Renal cortex interstitium (tissue), 11 donors: ENCODE results near the gene CHRNA4. TPM values are rescaled to one million over a fixed set of nuclear protein-coding genes. Genes with fewer than 3 reads are reported as not detected.
"Not testable (repeated sequence)": the region's sequence is repeated elsewhere in the genome, so short reads cannot be mapped to it uniquely, and the experiment has no call there.

ENCODE experiments used
- DNase-seq, 11 donors: peaks; one replicate each; pipeline ENCODE4 v3.0.0-alpha.2; 2013; ENCODE audit warnings: low read depth in 9 of 11, low spot score in 4 of 11; ENCODE audit errors: extremely low read depth in 1 of 11
- polyA plus RNA-seq, 3 donors: library from polyadenylated mRNA; unstranded; fragments of 120-200 nt; gene quantifications; one replicate each; pipeline ENCODE4 v1.2.1, GENCODE V29; 2013; ENCODE audit not compliant: insufficient read length in 3 of 3

The CHRNA4 gene
- polyA plus RNA-seq, 3 donors: 9.5 to 37.9 (median 11.4) TPM

DNA sequence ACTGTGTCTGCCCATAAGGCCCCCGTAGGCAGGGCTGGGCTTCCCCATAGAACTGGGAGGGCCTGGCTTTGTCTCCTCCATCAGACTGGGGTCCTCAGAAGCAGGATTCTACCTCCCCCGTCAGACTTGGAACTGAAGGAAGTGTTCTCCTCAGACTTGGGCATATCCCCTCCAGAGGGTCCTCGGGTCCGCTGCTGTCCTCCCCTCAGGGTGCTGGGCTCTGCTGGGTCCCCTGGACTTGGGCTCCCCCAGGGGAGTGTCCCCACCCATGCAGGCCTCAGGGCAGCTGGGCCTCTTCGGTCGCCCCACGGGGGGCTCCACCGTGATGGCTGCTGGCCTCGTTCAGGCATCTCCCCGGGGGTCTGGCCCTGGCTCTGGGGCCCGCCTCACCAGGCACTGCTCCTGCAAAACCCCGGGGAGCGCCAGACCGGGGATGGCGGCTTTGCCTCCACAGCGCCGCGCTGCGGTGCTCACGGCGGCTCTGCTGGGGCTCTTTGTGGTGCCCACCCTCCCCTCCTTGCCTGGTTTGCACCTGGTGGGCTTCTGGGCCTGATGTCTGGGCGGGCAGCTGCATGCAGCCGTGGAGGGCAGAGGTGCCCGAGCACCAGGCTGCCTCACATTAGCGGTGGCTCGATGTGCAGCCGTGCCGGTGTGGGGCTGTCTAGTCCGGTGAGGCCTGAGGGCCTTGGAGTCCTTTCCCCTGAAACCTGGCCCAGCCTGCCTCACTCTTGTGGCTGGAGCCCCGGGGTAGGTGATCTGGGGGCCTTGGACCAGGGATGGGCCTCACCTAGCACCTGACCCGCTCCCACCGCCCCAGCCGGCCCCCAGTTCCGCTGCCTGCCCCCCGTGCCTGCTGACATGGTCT lies 54.2 kb downstream of the CHRNA4 start:
- no peak for DNase-seq

DNA sequence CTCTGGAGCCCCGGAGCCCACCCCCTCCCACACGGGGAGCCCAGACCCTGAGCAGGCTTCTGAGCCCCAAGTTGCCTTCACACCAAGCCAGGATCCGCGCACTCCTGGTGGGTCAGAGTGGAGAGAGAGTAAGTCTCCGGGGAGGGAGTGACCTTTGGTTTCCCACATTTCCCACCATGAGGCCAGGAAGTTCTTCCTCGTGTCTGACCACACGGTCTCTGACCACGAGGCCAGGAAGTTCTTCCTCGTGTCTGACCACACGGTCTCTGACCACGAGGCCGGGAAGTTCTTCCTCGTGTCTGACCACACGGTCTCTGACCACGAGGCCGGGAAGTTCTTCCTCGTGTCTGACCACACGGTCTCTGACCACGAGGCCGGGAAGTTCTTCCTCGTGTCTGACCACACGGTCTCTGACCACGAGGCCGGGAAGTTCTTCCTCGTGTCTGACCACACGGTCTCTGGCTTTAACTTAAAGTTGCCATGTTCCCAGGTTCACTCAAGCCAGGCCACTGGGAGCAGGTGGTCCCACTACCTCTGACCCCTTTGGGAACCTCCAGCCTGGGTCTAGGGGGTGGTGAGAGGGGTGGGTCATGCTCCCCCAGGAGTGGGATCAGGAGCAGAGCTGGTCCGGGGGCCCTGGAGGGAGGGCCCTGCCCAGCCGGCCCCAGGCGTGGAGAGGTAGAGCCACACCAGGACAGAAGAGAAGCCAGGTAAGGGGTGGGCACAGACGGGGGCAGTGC lies 55.0 kb downstream of the CHRNA4 start:
- not testable (repeated sequence) for DNase-seq

DNA sequence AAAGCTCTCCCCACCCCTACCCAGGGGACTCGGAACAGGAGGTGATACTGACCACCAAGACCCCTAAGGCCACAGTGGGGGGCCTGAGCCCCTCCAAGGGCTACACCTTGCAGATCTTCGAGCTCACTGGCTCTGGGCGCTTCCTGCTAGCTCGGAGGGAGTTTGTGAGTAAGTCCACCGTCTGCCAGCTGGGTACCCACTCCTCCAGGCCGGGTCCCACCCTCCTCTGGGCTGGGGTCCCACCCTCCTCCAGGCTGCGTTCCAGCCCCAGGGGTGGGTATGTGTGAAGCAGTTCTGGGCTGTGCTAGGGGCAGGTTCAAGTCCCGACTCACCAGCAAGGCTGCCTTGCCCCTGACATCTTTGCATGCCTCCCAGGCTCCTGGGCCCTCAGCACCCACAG lies 55.8 kb downstream of the CHRNA4 start:
- no peak for DNase-seq

DNA sequence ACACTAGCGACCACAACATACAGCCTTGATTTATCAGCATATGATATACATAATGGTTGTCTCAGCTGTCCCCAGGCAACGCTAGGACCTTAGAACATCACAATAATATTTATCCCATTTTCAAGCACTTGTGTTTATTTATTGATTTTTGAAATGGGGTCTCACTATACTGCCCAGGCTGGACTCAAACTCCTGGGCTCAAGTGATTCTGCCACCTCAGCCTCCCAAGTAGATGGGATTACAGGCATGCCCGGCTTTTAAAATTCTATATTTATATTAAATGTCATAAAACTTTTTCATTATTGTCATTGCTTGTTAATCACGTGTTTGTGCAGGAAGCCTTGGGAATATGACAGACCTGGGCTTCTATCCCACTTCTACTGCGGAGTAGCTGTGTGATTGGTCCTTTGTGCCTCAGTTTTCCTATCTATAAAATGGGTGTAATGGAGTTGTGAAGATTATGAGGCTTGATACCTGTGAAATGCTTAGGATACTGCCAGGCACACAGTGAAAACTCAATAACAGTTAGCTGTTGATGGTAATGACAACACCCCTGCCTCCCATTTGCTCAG lies 58.0 kb downstream of the CHRNA4 start:
- no peak for DNase-seq

DNA sequence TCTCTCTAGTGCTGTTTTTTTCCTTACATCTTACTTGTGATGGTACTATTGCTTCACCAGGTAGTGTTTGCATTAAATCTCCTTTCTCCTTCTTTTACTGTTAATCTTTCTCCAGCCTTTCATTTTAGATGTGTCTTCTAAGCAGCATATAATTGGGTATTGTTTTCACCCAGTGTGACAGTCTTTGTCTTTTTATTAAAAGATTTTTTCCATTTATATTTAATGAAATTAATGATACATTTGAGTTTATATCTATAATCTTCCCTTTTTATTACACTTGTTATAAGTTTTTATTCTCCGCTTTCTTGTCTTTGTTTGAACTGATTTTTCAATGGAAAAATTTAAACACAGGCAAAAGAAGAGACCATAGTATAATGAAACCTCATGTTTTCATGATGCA lies 59.5 kb downstream of the CHRNA4 start:
- no peak for DNase-seq

DNA sequence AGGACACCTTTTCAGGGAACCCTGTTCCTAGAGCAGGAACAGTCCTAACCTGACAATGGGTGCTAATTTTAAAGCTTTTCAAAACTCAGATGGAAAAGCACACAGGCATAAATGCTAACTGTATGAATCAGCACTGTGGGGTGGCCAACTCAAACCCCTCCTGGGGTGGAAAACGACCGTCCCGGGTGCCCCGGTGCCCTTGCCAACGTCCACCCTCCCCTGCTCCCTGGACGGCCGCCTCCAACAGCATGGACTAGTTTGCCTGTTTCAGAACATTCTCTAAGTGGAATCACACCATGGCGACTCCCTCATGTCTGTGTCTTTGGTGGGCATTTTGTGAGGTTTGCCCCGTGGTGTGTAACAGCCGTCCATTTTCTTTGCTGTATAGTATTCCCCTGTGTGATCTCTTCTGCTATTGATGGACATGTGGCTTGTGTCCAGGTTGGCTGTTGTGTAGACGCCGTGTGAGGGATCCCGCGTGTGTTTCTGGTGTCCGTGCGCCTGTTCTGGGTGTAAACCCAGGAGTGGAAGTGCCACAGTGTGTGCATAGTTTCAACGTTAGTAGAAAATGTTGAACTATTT lies 62.3 kb downstream of the CHRNA4 start:
- DNase-seq: no peak

DNA sequence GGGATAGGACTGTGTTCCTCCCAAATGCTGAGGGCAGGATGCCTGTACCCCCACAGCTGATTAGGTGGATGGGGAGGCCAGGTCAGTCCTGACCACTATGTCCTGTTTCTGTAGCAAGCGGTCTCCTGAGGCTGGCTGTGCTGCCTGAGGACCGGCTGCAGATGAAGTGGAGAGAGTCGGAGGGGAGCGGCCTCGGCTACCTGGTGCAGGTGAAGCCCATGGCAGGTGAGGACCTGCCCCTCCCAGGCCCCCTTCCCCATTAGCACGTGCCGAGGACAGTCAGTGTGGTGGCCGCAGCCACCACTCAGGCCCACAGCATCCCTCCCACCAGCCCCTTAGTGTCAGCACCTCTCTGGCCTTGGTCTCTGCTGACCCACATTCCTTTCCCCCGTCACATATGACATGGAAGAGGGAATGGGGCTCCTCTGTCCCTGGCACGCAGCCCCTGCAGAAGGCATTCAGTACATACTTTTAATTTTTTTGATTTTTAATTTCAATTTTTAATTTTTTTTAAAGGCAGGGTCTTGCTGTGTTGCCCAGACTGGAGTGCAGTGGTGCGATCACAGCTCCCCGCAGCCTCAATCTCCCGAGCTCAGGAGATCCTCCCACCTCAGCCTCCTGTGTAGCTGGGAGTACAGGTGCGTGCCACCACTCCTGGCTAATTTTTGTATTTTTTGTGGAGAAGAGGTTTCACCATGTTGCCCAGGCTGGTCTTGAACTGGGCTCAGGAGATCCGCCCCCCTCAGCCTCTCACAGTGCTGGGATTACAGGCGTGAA lies 63.2 kb downstream of the CHRNA4 start:
- DNase-seq: no peak

DNA sequence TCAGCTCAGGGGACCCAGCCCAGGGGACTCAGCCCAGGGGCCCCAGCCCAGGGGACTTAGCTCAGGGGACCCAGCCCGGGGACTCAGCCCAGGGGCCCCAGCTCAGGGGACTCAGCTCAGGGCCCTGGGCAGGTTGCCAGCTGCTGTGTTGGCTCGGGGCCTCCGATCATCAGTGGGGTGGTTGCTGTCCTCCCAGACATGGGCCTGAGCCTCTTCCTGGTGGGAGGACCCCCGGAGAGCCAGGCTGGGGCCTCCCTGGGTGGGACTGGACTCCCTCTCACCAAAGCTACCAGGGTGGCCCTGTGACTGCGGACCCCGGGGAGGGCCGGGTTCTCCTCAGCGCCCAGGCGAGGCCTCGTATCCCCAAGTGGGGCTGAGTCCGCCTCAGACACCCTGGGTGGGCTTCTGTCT lies 63.8 kb downstream of the CHRNA4 start:
- DNase-seq: no peak

DNA sequence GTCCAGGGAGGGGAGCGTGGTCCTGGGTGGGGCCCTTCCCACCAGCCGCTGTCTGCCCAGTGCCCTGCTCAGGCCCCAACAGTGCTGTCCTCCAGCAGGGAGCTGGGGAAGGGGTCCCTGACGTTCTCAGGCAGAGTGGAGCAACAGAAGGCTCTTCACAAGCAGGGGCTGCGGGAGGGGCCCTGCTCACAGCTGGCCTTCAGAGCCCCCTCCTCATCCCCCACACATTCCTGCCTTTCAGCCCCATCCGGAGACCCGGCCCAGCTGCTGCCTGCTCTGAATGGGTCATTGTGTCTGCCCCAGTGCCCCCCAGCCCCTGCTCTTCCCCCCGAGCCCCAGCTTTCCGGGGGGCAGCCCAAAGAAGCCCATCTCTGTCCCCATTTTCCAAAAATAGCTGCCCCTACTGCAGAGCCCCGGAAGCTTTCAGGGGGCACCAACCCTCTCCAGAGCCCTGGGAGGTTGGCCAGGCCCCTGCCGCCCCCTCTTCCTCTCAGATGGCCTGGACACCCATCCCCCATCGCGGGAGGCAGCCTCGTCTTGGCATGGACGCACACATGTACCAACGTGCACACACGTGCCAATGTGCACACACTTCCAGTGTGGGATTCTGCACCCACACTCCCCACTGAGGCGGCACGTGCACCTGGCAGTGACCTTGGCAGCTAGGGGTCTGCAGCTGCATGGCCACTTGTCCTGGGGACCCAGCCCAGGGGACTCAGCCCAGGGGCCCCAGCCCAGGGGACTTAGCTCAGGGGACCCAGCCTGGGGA lies 64.4 kb downstream of the CHRNA4 start:
- no peak for DNase-seq

DNA sequence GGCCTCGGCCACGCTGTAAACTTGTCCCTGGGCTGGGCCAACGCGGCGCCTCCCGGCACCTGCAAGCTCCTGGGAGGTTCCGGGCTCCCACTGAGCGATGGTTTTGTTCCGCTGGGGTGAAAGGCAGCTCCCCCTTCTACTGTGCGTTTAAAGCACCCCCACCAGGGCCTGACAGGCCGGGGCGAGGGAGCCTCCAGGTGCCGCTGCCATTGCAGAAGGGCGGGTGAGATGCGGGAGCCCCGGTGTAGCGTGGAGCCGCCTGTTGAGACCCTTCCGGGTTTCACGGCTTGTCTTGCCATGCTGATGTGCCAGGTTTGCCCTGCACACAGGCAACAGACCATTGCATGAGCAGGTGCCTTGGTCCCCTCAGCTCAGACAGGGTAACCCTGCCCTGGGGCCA lies 65.3 kb downstream of the CHRNA4 start:
- no peak for DNase-seq

DNA sequence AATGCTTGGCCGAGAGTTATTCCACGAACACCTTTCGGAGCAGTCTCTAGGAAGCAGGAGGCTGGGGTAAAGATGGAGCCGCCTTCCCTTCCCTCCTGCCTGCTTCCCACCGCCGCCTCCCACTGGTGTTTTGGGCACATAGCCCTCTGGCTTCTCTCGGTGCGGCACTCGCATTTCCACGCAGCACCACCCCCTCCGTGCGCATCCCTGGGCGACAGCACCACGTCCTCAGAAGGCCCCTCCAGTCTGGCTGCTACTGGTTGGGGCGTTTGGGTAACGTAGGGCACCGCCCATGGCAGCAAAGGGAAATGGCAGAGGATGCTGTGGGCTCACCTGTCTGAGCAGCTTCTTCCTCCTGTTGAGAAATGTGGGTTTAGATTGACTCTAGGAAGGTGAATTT lies 65.7 kb downstream of the CHRNA4 start:
- DNase-seq: no peak

DNA sequence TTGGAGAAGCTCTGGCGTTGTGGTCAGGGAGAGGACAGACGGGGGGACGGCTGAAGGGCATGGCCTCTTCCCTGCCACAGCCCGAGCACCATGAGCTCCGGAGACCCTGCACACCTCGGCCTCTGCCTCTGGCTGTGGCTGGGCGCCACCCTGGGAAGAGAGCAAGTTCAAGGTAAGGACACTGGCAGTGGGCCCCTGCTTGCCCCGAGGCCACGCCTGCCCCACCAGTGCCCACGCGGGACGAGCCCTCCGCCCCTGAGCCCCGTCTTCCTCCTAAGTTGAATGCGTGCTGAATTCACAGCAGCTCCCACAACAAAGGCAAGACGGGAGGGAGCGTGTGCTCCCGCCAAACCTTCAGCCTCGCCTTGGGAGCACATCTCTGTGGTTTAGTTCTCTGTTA lies 66.1 kb downstream of the CHRNA4 start:
- DNase-seq: no peak

DNA sequence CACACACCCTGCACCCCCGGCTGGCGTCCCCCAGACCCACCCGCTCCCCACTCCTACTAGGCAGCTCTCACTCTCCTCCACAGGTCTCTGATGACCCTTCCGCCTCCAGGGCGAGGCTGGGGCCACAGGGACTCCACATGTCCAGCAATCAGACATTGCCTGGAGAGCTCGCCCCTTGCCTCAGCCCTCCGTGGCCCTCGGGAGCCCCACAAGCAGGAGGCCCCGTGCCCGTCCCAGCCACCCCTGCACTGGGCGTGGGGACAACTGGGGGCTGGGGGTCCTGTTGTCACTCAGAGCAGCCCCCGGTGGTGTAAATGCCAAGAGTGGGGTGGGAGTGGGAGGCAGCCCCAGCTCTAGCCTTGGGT lies 66.6 kb downstream of the CHRNA4 start:
- no peak for DNase-seq

DNA sequence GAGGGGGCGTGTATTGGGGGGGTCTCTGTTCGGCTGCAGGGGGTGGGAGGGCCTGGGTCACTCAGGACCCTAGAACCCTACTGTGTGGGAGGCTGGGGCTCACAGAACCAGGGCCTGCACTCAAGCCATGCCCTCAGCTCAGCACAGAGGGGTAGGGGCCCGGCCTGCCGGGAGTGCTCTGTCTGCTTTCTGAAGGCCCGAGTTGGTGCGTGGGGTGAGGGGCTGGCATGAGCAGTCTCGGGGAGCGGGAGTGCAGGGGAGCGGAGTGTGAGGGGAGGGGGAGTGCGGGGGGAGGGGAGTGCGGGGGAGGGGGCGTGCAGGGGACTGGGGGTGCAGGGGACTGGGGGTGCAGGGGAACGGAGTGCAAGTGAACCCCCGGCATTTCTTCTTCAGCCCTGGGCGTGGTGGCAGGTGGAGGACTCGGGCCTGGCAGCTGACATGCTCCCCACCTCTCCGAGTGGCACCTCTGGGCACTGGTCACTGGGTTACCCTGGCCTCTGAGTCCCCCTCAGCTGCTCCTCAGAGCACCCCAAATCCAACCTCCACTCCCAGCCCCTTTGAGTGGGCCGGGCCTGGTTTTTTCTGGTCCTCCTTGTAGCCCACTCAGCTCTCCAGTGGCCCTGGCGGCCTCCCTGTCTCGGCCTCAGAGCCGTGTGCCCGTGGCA lies 67.1 kb downstream of the CHRNA4 start:
- no peak for DNase-seq

DNA sequence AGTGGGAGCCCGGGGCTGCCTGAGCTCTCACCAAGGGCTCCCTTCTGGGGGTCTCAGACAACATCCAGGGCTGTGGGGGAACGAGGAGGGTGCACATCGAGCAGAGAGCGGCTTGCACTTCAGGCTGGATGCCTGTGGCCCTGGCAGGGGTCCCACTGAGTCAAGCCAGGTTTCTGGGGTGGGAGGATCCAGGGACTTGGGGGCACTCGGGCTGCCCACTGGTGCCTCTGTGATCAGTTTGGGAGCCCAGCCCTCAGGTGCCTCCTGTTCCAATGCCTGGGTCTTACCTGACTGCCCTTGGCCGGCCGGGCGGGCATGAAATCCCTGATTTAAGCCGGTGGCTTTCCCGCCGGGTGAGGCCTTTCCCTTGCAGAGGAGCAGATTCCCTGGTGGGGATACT lies 67.7 kb downstream of the CHRNA4 start:
- no peak for DNase-seq
